ENCODE measurements around the gene CLUH.
A peak's percentile ranks its signal among the peaks of the same experiment; 100 is the strongest.

CLUH gene

GRCh38 chr17:2719861-2720260, 8.3 kb upstream of the CLUH start:
- DNase-seq, result no peak

- no peak for DNase-seq
Observed at GRCh38 chr17:2718150-2718938, 6.8 kb upstream of the CLUH start.

DNA sequence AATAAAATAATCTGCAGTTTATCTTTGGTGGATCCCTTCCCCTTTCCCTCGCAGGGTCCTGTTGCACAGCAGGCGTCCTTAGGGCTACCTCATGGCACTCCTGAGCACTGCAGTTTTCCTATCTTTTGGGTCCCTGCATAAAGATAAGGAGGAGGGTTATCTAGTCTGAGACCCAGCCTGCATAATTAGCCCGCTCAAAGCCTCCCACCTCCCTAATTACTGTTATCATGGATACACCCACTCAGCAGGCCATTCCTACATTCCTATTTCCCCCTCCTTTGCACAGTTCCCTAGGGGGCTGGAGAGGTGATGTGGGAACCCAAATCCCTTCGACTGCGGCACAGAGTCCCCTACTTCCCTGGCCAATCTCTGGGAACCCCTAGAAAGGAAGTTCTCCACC, 5.1 kb upstream of the CLUH start:
- DNase-seq, result no peak

DNA sequence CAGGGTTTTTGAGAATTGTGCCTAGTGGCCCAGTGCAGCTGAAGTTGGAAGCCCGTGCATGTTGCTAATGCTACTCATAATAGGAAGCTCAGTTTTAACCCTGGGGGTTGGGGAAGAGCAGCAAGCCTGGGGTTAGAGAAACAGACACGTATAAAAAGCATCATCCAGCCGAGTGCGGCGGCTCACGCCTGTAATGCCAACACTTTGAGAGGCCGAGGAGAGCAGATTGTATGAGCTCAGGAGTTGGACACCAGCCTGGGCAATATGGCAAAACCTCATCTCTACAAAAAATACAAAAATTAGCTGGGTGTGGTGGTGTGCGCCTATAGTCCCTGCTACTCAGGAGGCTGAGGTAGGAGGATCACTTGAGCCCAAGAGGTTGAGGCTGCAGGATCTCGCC, 2.3 kb upstream of the CLUH start:
- DNase-seq, result no peak

GRCh38 chr17:2712300-2713043, 908 bp upstream of the CLUH start:
- DNase-seq, result no peak

- no peak for DNase-seq
Observed at GRCh38 chr17:2710803-2711607, 559 bp downstream of the CLUH start.

GRCh38 chr17:2710071-2710802, 1.3 kb downstream of the CLUH start:
- no peak for DNase-seq

DNA sequence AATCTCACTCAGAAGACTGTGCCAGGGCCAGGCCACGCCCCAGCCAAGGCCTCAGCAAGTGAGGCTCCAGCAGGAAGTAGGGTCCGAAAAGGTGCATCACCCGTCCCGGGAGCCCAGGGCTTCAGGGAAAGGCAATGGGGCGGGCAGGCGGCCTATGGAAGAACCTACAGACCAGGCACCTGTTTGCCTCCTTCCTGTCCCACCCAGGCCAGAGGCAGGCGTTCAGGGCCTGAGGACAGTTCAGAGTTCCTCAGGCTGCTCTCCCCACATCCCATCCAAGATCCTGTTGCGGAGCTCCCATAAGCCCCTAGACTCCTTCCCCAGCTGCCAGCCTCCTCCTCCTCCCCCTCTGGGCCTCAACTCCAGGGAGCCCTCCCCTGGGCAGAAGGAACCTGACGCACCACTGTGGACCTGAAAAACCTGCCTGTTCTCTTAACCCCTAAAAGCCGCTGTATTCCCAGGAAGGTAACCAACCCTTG, 2.3 kb downstream of the CLUH start:
- no peak for DNase-seq

GRCh38 chr17:2708585-2709182, 2.9 kb downstream of the CLUH start:
- DNase-seq, result no peak

- no peak for DNase-seq
Observed at GRCh38 chr17:2707721-2708584, 3.6 kb downstream of the CLUH start.

GRCh38 chr17:2706911-2707510, 4.6 kb downstream of the CLUH start:
- DNase-seq, result no peak

GRCh38 chr17:2705888-2706795, 5.4 kb downstream of the CLUH start:
- DNase-seq, result no peak

GRCh38 chr17:2705263-2705662, 6.3 kb downstream of the CLUH start:
- DNase-seq, result peak; percentile 25

DNA sequence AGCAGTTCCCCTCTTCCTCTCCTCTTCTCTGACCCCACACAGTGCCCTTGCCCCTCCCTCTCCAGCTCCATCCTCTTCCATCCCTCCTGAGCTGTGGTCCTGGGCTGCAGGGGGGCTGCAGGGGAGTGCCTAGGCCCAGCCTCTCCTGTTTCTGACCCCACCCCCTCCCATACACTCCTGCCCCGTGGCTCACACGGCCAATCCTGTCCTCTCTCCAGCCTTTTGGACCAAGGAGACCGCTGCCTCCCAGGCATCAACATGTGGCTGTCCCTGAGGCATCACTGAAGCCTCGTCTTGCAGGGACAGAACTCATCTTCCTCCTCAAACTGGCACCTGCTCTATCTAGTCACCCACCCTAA, 6.7 kb downstream of the CLUH start:
- DNase-seq, result no peak

DNA sequence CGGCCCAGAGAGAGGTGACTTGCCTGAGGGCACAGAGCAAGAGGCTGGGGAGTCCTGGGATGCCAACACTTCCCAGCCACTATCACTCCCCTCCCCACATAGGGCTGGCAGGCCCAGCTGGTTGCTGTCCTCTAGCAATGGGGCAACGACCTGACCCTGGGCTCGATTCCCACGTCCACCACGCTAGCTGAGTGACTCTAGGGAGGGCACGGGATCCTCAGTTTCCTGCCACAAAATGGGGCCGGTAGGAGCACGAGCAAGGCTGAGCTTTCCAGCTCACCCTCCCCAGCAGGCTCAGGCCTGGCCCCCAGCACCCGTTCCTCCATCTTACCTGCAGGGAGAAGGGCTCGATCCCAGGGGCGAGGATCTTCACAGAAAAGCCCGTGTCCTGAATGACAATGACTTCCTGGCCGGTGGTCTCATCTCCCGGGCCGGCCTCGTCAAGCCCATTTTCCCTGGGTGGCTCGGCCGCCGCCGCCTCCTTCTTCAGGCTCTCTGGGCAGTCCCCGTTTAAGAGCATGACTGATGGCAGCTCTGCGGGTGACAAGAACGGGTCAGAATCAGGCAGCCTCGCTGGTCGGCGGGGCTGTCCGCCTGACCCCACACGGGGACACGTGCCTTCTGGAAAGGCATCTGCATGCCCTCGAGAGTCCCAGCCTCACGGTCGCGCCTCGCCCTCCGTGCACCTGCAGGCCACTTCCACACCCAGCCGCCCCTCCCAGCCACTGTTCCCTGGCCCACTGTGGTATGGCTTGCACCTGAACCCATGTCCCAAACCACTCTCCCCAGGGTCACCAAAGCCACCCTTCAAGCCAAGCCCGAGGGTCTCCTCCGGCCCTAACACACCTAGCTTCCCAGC, 7.3 kb downstream of the CLUH start:
- no peak for DNase-seq

GRCh38 chr17:2703606-2704005, 8.0 kb downstream of the CLUH start:
- DNase-seq, result no peak

GRCh38 chr17:2703181-2703580, 8.4 kb downstream of the CLUH start:
- DNase-seq, result no peak

- DNase-seq, result no peak
Observed at GRCh38 chr17:2701996-2702741, 9.4 kb downstream of the CLUH start.

Measured in fibroblast of skin of right quadriceps (primary cell).